ENCODE results near the gene GALNT9.

Gene GALNT9

GRCh38 chr12:132310181-132311040 lies 19.0 kb downstream of the GALNT9 start:
- POLR2A ChIA-PET, result no interaction called here
- no peak overlapping the region for H3K4me3 ChIP-seq (ENCODE audit: low read depth, low read length)
- CTCF ChIA-PET, result no interaction called here
- no peak for DNase-seq (ENCODE audit: low read depth, low spot score)
- no peak for TF ChIP-seq CTCF (IDR thresholded peaks at IDR 0.05; ENCODE audit: insufficient read depth, low read length, missing control alignments)

DNA sequence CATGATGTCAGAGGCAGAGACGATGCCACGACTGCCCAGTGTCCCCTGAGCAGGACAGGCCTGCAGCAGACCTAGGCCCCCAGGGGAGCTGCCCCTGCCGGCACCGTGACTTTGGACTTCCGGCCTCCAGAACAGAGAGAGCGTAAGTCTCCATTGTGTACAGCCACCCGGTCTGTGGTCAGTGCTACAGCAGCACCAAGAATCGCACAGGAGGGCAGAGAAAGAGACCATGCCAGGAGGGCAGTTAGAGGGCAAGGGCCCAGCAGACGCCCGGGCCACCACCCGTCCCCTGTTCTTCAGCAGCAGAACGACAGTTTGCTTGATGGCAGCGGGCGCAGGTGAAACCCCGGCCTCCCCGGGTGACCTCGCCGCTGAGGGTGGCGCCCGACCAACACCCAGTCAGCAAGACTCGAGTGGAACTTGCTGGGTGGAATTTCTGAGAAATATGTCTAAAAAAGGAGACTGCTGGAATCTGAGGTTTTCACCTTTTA lies 19.7 kb downstream of the GALNT9 start:
- no peak for DNase-seq (ENCODE audit: low read depth, low spot score)
- CTCF ChIA-PET, result no interaction called here
- H3K4me3 ChIP-seq (ENCODE audit: low read depth, low read length), result no peak overlapping the region
- no peak for TF ChIP-seq CTCF (IDR thresholded peaks at IDR 0.05; ENCODE audit: insufficient read depth, low read length, missing control alignments)
- POLR2A ChIA-PET, result no interaction called here

- ChIA-PET CTCF (no interaction called here), POLR2A (no interaction called here)
- no peak for DNase-seq (ENCODE audit: low read depth, low spot score)
- no peak for TF ChIP-seq CTCF (IDR thresholded peaks at IDR 0.05; ENCODE audit: insufficient read depth, low read length, missing control alignments)
- no peak overlapping the region for H3K4me3 ChIP-seq (ENCODE audit: low read depth, low read length)
These were observed 20.4 kb downstream of the GALNT9 start for GRCh38 chr12:132308853-132309595.

GRCh38 chr12:132307976-132308852 lies 21.2 kb downstream of the GALNT9 start:
- ChIA-PET POLR2A (no interaction called here), CTCF (no interaction called here)

GRCh38 chr12:132306885-132307191 lies 22.6 kb downstream of the GALNT9 start:
- ChIA-PET POLR2A (no interaction called here), CTCF (no interaction called here)
- no peak overlapping the region for H3K4me3 ChIP-seq (ENCODE audit: low read depth, low read length)
- no peak for DNase-seq (ENCODE audit: low read depth, low spot score)
- TF ChIP-seq CTCF (IDR thresholded peaks at IDR 0.05; ENCODE audit: insufficient read depth, low read length, missing control alignments), result no peak

More at GRCh38 chr12:132307976-132308852, 21.2 kb downstream of the GALNT9 start:
- no peak for DNase-seq (ENCODE audit: low read depth, low spot score)
- TF ChIP-seq CTCF (IDR thresholded peaks at IDR 0.05; ENCODE audit: insufficient read depth, low read length, missing control alignments), result no peak
- H3K4me3 ChIP-seq (ENCODE audit: low read depth, low read length), result no peak overlapping the region

Measured in AG04449 (cell line).